NCI-H1930 (cell line): ENCODE measurements around the gene TRAF3IP3.

ENCODE experiments used
- DNase-seq, 2 experiments: peaks; one replicate each; lab custom pipeline; 2025; lab: John Stamatoyannopoulos, UW

The TRAF3IP3 gene

DNA sequence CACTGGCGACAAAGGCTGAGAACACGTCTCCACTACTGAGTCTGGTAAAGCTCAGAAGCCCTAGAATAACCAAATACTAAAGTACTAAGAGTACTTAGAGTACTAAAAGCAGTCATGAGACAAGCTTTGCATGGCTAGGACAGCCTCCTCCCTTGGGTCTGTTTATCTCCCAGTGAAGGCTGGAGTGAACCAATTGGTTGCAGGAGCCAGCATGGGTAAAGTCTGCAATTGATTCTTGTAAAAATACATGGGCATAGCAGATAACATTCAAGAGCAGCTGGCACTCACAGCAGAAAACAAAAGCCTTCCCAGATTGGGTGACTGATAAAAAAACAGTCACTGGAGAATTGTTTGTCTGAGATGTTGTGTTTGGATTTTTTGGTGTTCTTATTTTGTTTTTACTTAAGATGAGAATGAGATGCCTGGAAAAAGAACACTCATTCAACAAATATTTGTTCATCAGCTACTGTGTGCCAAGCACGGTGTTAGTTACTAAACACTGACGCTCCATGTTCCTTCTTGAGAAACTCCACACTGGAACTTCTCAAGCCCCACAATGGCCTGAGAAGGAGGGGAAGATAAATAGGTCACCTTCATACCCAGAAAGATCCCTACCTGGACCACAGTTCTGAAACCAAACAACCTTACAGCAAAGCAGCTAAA is 46.4 kb downstream of the TRAF3IP3 start:
- no peak for DNase-seq

GRCh38 chr1:209802780-209803152 is 46.9 kb downstream of the TRAF3IP3 start:
- DNase-seq = no peak

- no peak for DNase-seq
These were observed 47.7 kb downstream of the TRAF3IP3 start for GRCh38 chr1:209803568-209803967.

GRCh38 chr1:209805341-209805781 is 49.5 kb downstream of the TRAF3IP3 start:
- DNase-seq = no peak

DNA sequence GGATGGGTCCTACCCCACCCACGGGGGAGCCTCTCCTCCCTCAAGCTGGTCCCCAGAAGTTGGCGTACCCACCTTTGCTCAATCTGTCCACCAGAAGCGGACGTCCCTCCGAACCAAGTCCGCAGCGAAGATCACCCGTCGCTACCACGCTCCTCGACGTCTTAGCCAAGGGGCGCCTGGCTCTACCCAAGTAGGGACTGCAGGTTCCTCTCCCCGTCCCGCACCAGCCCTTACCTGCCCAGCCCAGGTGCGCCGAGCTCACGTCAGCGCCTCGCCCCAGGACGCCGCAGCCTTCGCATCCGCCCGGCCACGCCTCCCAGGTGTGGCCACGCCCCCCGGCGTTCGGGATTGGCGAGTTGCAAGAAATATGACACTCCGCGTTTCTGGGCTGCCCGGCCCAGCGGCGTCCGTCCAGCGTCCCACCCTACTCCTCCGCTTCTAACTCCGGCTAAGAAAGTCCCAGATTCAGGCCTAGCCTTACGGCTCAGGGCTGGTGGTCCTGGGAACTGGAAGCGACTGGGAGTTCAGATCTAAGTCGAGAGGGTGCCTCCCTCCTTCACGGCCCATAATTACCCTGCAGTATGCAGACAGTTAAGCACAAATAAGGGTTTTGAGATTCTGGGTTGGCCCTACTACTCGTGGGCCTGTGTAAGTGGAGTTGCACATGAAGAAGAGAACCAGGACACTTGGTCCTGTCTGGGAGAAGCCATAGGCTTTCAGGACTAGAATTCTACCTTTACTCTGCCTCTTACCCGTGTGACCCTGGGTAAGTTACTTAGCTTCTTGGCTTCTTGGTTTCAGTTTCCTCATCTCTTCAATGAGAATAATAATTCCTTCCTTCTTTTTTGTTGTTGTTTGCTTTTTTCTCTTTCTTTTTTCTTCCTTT is 50.3 kb downstream of the TRAF3IP3 start, which contains the start of gene IRF6:
TSS of gene IRF6 (minus strand) at position 268 of the 886 bp plus-strand sequence. CDS start 4,729 bp downstream, outside the sequence.
- peak; percentile 79 to 90 for DNase-seq

GRCh38 chr1:209807509-209807908 is 51.7 kb downstream of the TRAF3IP3 start:
- no peak for DNase-seq

- DNase-seq = peak in 1 of 2 experiments; percentile 7
These were observed 52.3 kb downstream of the TRAF3IP3 start for GRCh38 chr1:209808059-209808581.

DNA sequence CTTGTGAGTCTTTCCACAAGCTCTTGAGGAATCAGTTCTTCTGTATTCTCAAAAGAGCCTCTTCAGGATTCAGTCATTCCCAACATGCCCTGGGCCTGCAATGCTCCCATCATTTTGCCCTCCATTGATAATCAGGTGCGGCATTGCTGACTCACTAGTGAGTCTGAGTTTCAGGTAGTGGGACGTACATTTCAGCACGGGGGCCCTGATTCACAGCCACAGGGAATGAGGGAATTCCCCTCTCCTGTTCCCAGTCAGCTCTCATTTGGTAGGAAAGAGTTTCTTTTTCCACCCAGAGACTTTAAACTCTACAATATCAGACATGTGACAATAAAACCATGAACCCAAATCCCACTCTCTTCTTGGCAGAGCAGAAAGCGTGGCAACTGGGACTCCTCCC is 53.8 kb downstream of the TRAF3IP3 start:
- no peak for DNase-seq

- no peak for DNase-seq
These were observed 54.9 kb downstream of the TRAF3IP3 start for GRCh38 chr1:209810783-209811182.

DNA sequence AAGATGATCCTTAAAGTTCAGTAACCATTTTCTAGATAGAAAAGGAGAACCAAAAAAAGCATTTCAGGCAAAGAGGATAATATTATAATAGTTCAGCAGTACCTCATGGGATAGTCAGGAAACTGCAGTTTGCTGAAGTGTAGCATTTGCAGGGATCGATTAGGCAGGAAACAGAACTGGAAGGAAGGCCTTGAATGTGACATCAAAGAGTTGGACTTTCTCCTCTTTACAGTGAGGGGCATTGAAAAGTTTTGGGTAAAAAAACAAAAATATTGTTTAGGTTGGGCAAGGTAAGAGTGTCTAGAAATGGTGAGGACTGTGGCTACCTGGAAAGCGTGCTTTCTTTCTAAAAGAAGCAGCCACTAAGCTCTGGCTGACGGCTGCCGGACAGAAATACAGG is 58.0 kb downstream of the TRAF3IP3 start:
- DNase-seq = no peak

GRCh38 chr1:209815490-209815889 is 59.6 kb downstream of the TRAF3IP3 start:
- DNase-seq = no peak

- no peak for DNase-seq
These were observed 60.1 kb downstream of the TRAF3IP3 start for GRCh38 chr1:209815931-209816341.

GRCh38 chr1:209816923-209817322 is 61.1 kb downstream of the TRAF3IP3 start:
- DNase-seq = no peak

- DNase-seq = no peak
These were observed 61.8 kb downstream of the TRAF3IP3 start for GRCh38 chr1:209817691-209818090.

DNA sequence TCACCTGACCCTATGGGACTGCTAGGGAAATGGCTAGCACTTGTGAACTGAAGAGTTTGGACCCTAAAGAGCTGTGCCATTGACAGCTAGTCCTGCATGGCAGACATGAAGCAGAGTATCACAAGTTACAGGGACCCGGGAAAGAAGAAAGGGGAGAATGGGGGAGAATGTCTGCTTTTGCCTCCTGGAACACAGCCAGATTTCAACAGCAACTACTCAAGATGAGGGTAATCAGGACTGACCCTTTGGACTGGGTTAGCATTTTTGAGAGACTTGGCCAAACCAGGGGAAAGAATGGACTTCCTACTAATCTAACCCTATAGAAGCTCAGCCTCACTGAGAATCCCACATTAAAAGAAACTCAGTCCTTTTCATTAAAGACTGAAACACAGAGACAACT is 63.2 kb downstream of the TRAF3IP3 start:
- DNase-seq = no peak

DNA sequence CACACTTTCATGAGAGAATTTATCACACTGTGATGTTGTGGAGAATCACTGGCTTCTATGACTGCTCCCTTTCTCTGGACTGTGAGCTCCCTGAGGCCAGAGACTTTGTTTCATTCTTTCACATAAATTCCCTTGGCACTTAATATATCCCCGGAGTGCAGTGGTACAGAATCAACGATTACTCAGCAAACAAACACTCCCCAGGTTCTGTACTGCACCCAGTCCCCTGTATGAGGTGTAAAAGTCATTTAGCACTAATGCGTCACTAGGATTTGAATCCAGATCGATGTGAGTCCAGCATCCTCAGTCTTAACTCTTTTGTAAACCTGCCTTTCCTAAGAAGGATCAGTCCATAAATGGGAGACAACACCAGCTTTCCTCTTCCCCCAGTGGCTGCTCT is 65.1 kb downstream of the TRAF3IP3 start:
- no peak for DNase-seq

DNA sequence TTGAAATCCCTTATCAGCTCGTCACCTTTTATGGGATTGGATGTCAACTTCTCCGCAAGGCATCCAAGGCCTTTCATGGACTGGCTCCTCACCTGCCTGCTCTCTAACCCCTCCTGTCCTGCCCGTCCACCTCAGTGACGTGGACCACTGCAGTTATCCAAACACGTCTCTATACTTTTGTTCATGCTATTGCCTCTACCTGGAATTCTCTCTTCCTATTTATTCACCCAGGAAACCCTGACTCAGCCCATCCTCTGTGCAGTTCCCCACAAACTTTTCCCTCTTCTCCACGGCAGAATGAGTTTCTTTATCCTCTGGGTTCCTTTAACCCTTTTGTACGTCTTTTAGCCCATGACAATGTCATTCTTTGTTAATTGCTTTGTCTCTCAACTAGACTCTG is 66.9 kb downstream of the TRAF3IP3 start:
- no peak for DNase-seq

GRCh38 chr1:209823143-209824041 is 67.5 kb downstream of the TRAF3IP3 start:
- DNase-seq = peak in 1 of 2 experiments; percentile 12

GRCh38 chr1:209825591-209826434 is 70.0 kb downstream of the TRAF3IP3 start:
- DNase-seq = no peak

DNA sequence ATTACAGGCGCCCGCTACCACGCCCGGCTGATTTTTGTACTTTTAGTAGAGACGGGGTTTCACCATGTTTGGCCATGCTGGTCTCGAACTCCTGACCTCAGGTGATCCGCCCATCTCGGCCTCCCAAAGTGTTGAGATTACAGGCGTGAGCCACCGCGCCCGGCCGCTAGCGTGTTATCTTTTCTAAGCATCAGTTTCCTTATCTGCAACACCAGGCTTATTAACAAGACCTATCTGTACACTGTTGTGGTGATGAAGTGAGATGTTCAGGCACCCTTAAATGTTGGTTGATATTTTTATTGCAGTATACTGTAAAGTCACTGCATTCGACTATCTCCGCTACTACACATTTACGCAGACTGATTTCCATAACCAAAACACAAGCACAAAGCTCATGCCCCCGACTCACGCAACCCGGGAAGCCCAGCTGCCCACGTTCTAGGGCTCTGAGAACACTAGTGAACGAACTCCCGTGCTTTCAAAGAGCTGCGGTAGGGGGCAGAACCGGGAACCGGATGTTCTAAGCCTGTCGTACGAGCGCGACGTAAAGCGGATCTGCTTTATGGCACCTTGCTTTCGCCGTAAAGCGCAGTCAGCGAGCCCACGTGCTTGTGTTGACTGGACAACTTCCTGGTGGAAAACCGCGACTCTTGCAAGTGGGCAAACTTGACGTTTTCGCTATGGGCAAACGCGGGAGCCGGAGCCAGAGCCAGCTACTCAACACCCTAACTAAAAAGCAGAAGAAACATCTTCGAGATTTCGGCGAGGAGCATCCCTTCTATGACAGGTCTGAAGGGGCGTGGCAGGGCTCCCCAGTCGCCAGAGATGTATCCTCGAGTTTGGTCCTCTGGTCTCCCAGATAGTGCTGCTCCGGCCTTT is 71.8 kb downstream of the TRAF3IP3 start, which contains the start of gene UTP25:
TSS of gene UTP25 (plus strand) at position 589 of the 879 bp plus-strand sequence. CDS start at position 681, 92 bp downstream.
- DNase-seq = peak; percentile 93 to 97
